Ishikawa (cell line): ENCODE results near the gene ATXN10.

Experiments used
- CEBPB ChIP-seq: IDR thresholded peaks from 2 replicates; pipeline ENCODE4 v1.6.1; 2012
- CREB1 ChIP-seq: IDR thresholded peaks from 2 replicates; pipeline ENCODE4 v1.6.1; 2012; ENCODE audit warnings: low read depth
- EGR1 ChIP-seq: IDR thresholded peaks from 2 replicates; pipeline ENCODE4 v1.6.1; 2012
- EP300 ChIP-seq: IDR thresholded peaks from 2 replicates; pipeline ENCODE4 v1.6.1; 2012; ENCODE audit warnings: borderline replicate concordance
- FOXM1 ChIP-seq: IDR thresholded peaks from 2 replicates; pipeline ENCODE4 v1.6.1; 2012; ENCODE audit warnings: low read depth, borderline replicate concordance
- NFIC ChIP-seq: IDR thresholded peaks from 2 replicates; pipeline ENCODE4 v1.6.1; 2012
- RAD21 ChIP-seq: IDR thresholded peaks from 2 replicates; pipeline ENCODE4 v1.6.1; 2012; ENCODE audit warnings: low read depth
- TAF1 ChIP-seq: IDR thresholded peaks from 2 replicates; pipeline ENCODE4 v1.6.1; 2012; ENCODE audit warnings: low read depth, mild to moderate bottlenecking
- TCF12 ChIP-seq: IDR thresholded peaks from 2 replicates; pipeline ENCODE4 v1.6.1; 2012; ENCODE audit warnings: low read depth
- TEAD4 ChIP-seq: IDR thresholded peaks from 2 replicates; pipeline ENCODE4 v1.6.1; 2012
- YY1 ChIP-seq: IDR thresholded peaks from 2 replicates; pipeline ENCODE4 v1.6.1; 2012; ENCODE audit warnings: low read depth
- ZBTB7A ChIP-seq: IDR thresholded peaks from 2 replicates; pipeline ENCODE4 v1.6.1; 2012; ENCODE audit warnings: low read depth
- TF ChIP-seq, protein P1 (sequence below): IDR thresholded peaks from 2 replicates; pipeline ENCODE4 v1.6.1; 2012; ENCODE audit warnings: low read depth, mild to moderate bottlenecking
- TF ChIP-seq, protein P2 (sequence below): IDR thresholded peaks from 2 replicates; pipeline ENCODE4 v1.6.1; 2012
- TF ChIP-seq, protein P3 (sequence below): IDR thresholded peaks from 2 replicates; pipeline ENCODE4 v1.6.1; 2012

ATXN10 gene

GRCh38 chr22:45816776-45817175 is 145.1 kb downstream of the ATXN10 start:
- TF ChIP-seq TAF1 (no peak), CREB1 (no peak), TEAD4 (no peak), YY1 (no peak), ZBTB7A (no peak), EP300 (no peak), RAD21 (no peak), EGR1 (no peak), CEBPB (no peak), TCF12 (no peak), NFIC (no peak), FOXM1 (no peak)
- TF ChIP-seq, protein P1, sequence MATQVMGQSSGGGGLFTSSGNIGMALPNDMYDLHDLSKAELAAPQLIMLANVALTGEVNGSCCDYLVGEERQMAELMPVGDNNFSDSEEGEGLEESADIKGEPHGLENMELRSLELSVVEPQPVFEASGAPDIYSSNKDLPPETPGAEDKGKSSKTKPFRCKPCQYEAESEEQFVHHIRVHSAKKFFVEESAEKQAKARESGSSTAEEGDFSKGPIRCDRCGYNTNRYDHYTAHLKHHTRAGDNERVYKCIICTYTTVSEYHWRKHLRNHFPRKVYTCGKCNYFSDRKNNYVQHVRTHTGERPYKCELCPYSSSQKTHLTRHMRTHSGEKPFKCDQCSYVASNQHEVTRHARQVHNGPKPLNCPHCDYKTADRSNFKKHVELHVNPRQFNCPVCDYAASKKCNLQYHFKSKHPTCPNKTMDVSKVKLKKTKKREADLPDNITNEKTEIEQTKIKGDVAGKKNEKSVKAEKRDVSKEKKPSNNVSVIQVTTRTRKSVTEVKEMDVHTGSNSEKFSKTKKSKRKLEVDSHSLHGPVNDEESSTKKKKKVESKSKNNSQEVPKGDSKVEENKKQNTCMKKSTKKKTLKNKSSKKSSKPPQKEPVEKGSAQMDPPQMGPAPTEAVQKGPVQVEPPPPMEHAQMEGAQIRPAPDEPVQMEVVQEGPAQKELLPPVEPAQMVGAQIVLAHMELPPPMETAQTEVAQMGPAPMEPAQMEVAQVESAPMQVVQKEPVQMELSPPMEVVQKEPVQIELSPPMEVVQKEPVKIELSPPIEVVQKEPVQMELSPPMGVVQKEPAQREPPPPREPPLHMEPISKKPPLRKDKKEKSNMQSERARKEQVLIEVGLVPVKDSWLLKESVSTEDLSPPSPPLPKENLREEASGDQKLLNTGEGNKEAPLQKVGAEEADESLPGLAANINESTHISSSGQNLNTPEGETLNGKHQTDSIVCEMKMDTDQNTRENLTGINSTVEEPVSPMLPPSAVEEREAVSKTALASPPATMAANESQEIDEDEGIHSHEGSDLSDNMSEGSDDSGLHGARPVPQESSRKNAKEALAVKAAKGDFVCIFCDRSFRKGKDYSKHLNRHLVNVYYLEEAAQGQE = no peak
- TF ChIP-seq, protein P2, sequence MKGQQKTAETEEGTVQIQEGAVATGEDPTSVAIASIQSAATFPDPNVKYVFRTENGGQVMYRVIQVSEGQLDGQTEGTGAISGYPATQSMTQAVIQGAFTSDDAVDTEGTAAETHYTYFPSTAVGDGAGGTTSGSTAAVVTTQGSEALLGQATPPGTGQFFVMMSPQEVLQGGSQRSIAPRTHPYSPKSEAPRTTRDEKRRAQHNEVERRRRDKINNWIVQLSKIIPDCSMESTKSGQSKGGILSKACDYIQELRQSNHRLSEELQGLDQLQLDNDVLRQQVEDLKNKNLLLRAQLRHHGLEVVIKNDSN = no peak
- TF ChIP-seq, protein P3, sequence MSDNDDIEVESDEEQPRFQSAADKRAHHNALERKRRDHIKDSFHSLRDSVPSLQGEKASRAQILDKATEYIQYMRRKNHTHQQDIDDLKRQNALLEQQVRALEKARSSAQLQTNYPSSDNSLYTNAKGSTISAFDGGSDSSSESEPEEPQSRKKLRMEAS = no peak

- TF ChIP-seq EP300 (no peak), NFIC (no peak), CEBPB (no peak), ZBTB7A (no peak), YY1 (no peak), CREB1 (no peak), EGR1 (no peak)
- TF ChIP-seq, protein P2 = no peak
These were observed 146.2 kb downstream of the ATXN10 start for GRCh38 chr22:45817745-45818423.

GRCh38 chr22:45818424-45819085 is 146.9 kb downstream of the ATXN10 start:
- TF ChIP-seq TEAD4 = no peak
- no peak for TF ChIP-seq YY1
- no peak for TF ChIP-seq TCF12

DNA sequence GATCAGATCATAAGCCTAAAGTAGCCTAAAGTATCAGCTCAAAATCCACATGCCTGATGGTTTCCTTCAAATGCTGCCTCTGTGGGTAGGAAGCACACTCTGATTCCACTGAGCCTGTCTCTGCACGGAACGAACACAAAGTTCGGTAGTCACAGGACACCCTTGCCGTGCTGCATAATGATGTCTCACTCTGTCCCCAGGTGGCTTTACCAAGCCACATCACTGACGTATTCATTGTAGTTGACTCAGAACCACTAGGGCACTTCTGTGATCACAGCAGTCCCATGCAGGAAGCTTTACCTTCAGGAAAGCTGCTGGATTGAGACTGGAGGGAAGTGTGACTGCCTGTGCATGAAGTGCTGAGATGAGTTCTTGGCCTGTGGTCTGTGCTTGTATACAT is 147.7 kb downstream of the ATXN10 start:
- no peak for TF ChIP-seq YY1
- TF ChIP-seq TCF12 = no peak
- no peak for TF ChIP-seq TEAD4
- TF ChIP-seq FOXM1 = no peak
- TF ChIP-seq CEBPB = no peak
- no peak for TF ChIP-seq NFIC

DNA sequence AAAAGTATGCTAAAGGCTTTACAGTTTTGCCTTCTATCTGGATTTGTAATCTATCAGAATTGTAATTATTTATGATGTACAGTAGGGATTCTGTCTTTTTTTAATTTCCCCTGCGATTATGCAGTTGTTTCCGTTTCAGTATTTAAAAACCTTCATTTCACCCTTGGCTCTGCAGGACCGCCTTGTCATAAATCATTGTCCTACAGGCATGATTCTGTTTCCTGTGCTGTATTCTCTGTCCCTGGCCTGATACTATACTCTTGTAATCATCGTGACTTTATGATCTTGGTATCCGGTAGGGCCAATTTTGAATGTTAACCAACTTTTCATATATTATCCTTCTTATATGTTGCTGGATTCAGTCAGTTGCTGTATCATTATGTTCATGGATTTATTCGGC is 151.7 kb downstream of the ATXN10 start:
- no peak for TF ChIP-seq EP300
- no peak for TF ChIP-seq FOXM1
- TF ChIP-seq, protein P2 = no peak
- TF ChIP-seq EGR1 = no peak
- no peak for TF ChIP-seq RAD21
- TF ChIP-seq TAF1 = no peak
- no peak for TF ChIP-seq TEAD4
- no peak for TF ChIP-seq CREB1
- no peak for TF ChIP-seq TCF12
- no peak for TF ChIP-seq ZBTB7A
- TF ChIP-seq, protein P1 = no peak
- no peak for TF ChIP-seq YY1

DNA sequence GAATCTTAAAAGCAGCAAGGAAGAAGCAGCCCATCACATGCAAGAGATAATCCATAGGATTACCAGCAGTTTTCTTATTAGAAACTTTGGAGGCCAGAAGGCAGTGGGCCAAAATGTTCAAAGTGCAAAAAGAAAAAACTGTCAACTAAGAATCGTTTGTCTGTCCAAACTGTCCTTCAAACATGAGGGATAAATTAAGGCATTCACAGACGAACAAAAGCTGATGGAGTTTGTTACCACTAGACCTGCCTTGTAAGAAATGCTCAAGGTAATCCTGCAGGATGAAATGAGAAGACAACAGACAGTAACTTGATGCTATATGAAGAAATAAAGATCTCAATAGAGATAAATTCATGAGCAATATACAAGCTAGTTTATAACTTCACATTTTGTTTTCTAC is 154.9 kb downstream of the ATXN10 start:
- TF ChIP-seq, protein P2 = no peak
- no peak for TF ChIP-seq TAF1
- no peak for TF ChIP-seq EGR1
- no peak for TF ChIP-seq CEBPB
- TF ChIP-seq, protein P1 = no peak
- TF ChIP-seq TCF12 = no peak
- TF ChIP-seq FOXM1 = no peak
- no peak for TF ChIP-seq YY1
- TF ChIP-seq TEAD4 = no peak
- TF ChIP-seq, protein P3 = no peak
- no peak for TF ChIP-seq NFIC
- no peak for TF ChIP-seq CREB1
- TF ChIP-seq RAD21 = no peak
- no peak for TF ChIP-seq ZBTB7A
- TF ChIP-seq EP300 = no peak
